ENCODE measurements around the gene ZNF700.
"Not testable (repeated sequence)": the region's sequence is repeated elsewhere in the genome, so short reads cannot be mapped to it uniquely, and the experiment has no call there.

Gene ZNF700

GRCh38 chr19:11941361-11941887 lies 16.5 kb downstream of the ZNF700 start:
- DNase-seq (ENCODE audit: low spot score) = not testable (repeated sequence)

- no peak for DNase-seq (ENCODE audit: low spot score)
Observed at GRCh38 chr19:11942008-11942842, 17.3 kb downstream of the ZNF700 start.

DNA sequence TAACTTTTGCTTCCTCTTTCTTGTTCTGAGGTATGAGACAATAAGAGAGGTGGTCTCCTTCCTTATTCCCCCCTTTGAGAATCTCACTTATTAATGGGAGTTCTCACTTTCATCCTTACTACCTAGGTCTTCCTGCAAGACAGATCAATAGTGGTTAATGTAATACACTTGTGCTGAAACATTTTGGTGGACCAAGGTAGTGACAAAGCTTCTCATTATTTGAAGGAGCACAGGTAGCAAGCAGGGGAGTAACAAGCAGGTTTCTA lies 17.9 kb downstream of the ZNF700 start:
- DNase-seq (ENCODE audit: low spot score) = no peak

GRCh38 chr19:11944656-11945055 lies 19.7 kb downstream of the ZNF700 start:
- no peak for DNase-seq (ENCODE audit: low spot score)

GRCh38 chr19:11948646-11949045 lies 23.7 kb downstream of the ZNF700 start:
- no peak for DNase-seq (ENCODE audit: low spot score)

DNA sequence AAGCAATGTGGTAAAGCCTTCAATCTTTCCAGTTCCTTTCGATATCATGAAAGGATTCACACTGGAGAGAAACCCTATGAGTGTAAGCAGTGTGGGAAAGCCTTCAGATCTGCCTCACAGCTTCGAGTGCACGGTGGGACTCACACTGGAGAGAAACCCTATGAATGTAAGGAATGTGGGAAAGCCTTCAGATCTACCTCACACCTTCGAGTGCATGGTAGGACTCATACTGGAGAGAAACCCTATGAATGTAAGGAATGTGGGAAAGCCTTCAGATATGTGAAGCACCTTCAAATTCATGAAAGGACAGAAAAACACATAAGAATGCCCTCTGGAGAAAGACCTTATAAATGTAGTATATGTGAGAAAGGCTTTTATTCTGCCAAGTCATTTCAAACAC lies 24.3 kb downstream of the ZNF700 start:
- DNase-seq (ENCODE audit: low spot score) = no peak

DNA sequence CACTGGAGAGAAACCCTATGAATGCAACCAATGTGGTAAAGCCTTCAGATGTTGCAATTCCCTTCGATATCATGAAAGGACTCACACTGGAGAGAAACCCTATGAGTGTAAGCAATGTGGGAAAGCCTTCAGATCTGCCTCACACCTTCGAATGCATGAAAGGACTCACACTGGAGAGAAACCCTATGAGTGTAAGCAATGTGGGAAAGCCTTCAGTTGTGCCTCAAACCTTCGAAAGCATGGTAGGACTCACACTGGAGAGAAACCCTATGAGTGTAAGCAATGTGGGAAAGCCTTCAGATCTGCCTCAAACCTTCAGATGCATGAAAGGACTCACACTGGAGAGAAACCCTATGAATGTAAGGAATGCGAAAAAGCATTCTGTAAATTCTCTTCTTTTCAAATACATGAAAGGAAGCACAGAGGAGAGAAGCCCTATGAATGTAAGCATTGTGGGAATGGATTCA lies 24.7 kb downstream of the ZNF700 start:
- DNase-seq (ENCODE audit: low spot score) = not testable (repeated sequence)

DNA sequence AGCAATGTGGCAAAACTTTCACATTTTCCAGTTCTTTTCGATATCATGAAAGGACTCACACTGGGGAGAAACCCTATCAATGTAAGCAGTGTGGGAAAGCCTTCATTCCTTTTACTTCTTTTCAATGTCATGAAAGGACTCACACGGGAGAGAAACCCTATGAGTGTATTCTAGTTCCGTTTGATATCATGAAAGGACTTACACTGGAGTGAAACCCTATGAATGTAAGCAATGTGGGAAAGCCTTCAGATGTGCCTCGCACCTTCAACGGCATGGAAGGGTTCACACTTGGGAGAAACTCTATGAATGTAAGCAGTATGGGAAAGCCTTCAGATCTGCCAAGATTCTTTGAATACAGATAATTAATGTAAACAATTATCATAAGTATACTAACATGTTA lies 25.4 kb downstream of the ZNF700 start:
- no peak for DNase-seq (ENCODE audit: low spot score)

DNA sequence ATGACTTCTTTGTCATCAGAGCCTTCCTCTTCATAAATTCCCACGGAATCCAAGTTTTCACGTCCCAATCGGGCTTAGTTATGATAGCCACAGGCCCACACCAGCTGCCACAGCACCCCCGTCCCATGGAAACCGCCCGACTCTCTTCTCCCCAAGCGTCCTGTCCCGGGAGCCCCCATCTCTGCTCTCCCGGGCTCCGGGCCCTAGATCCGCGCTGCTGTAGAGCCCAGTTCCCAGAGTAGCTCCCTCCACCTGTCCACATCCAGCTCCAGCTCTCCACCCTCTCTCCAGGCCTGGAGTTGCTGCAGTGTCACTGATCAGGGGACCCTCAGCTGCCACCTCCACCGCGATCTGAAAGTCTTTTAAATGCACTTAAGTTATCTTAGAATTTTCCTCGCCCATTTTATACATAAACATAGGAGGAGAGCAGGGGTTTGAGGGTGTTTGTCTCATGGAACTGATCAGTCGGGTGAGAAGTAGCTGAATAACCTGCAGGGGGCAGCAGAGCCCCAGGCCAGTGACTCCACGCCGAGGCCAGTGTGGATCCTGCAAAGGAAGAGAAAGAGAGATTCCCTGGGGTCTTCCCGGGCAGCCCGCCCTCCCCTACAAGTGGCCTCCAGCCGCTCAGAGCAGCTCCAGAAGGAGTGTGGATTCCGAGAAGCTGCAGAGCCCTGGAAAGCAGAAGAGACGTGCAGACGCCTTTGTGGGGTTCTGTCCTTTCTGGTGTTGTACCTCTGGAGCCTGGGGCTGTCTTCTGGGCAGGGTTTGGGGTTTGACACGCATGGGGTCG lies 38.9 kb downstream of the ZNF700 start:
- peak; percentile 80 for DNase-seq (ENCODE audit: low spot score)

- peak; percentile 15 for DNase-seq (ENCODE audit: low spot score)
Observed at GRCh38 chr19:11964496-11964857, 39.6 kb downstream of the ZNF700 start.

GRCh38 chr19:11964858-11965645 lies 40.1 kb downstream of the ZNF700 start, which contains the start of gene ZNF763:
Gene ZNF763, plus strand, starts transcription at chr19:11965040. Its CDS starts 169 bp downstream, at chr19:11965209.
- peak; percentile 95 for DNase-seq (ENCODE audit: low spot score)

DNA sequence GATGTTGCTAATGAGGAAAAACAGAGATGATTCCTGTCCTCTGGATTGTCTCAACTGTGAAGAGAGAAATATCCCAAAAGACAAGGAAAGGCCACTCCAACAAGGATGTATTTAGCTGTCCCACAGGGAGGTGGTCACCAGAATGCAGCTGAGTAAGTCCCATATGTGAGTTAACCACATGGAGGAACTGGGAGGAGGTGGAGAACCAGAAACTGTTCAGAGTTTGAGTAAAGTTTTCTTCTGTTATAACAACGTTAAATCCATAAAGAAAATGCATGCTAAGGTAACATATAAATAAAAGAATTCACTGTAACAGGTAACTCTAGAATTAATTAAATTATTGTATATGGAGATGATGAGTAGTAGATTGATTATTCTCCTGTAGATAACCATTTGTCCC lies 45.3 kb downstream of the ZNF700 start:
- no peak for DNase-seq (ENCODE audit: low spot score)

- DNase-seq (ENCODE audit: low spot score) = no peak
Observed at GRCh38 chr19:11971041-11971440, 46.1 kb downstream of the ZNF700 start.

DNA sequence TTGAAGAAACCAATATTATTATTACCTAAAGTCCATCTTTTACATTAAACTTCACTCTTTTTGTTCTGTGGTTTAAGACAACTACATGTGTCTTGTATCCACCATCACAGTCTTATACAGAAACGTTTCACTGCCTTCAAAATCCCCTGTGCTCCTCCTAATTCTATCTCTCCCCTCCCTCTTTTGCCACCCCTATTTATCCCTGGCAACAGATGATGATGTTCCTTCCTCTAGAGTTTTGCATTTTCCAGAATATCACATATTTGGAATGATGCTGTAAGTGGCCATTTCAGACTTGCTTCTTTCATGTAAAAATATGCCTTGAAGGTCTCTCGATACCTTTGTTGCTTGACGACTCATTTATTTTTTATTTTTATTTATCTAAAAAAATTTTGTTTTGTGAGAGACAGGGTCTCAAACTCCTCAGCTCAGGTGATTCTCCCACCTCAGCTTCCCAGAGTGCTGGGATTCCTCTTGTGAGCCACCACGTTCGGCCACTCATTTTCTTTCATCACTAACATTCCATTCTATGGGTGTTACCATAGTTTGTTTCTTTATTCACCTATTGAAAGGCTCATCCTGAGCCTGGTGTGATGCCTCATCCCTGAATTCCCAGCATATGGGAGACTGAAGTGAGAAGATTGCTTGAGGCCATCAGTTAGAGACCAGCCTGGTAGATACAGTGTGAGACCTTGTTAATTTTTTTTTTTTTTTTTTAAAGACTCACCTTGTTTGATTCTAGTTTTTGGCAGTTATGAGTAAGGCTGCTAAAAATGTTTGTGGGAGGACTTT lies 48.3 kb downstream of the ZNF700 start:
- DNase-seq (ENCODE audit: low spot score) = no peak

GRCh38 chr19:11978492-11979100 lies 53.7 kb downstream of the ZNF700 start:
- DNase-seq (ENCODE audit: low spot score) = no peak

- no peak for DNase-seq (ENCODE audit: low spot score)
Observed at GRCh38 chr19:11979527-11979926, 54.6 kb downstream of the ZNF700 start.

GRCh38 chr19:11982526-11982925 lies 57.6 kb downstream of the ZNF700 start:
- DNase-seq (ENCODE audit: low spot score) = no peak

DNA sequence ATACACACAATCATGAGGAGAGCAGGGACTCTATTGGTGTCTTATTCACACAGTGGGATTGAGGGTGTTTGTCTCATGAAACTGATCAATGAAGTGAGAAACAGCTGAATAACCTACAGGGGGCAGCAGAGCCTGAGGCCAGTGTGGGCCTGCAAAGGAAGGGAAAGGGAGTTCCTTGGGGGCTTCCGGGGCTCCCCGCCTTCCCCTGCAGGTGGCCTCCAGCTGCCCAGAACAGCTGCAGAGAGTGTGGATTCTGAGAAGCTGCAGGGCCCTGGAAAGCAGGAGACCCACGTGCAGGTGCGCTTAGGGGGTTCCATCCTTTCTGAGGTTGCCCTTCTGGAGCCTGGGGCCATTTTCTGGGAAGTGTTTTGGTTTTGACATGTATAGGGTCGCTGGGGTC lies 60.1 kb downstream of the ZNF700 start:
- DNase-seq (ENCODE audit: low spot score) = no peak

- no peak for DNase-seq (ENCODE audit: low spot score)
Observed at GRCh38 chr19:11986754-11987153, 61.8 kb downstream of the ZNF700 start.

GRCh38 chr19:11987405-11988281 lies 62.7 kb downstream of the ZNF700 start:
- peak; percentile 95 for DNase-seq (ENCODE audit: low spot score)
